ENCODE data around the gene RAP2A.

The RAP2A gene

GRCh38 chr13:97433727-97434396 lies at the start of gene RAP2A:
TSS of gene RAP2A (plus strand) at chr13:97434169. CDS start at chr13:97434471, 302 bp downstream.
- DNase-seq (ENCODE audit: low read depth, low spot score): peak; percentile 95

GRCh38 chr13:97384371-97384770 lies 49.6 kb upstream of the RAP2A start:
- no peak for DNase-seq (ENCODE audit: low read depth, low spot score)

- no peak for DNase-seq (ENCODE audit: low read depth, low spot score)
These were observed 48.8 kb upstream of the RAP2A start for GRCh38 chr13:97385146-97385545.

GRCh38 chr13:97385854-97386253 lies 48.1 kb upstream of the RAP2A start:
- no peak for DNase-seq (ENCODE audit: low read depth, low spot score)

- DNase-seq (ENCODE audit: low read depth, low spot score): no peak
These were observed 47.0 kb upstream of the RAP2A start for GRCh38 chr13:97386801-97387484.

GRCh38 chr13:97387485-97387839 lies 46.5 kb upstream of the RAP2A start:
- DNase-seq (ENCODE audit: low read depth, low spot score): no peak

GRCh38 chr13:97387890-97388289 lies 46.1 kb upstream of the RAP2A start:
- no peak for DNase-seq (ENCODE audit: low read depth, low spot score)

- DNase-seq (ENCODE audit: low read depth, low spot score): no peak
These were observed 45.6 kb upstream of the RAP2A start for GRCh38 chr13:97388373-97388772.

- no peak for DNase-seq (ENCODE audit: low read depth, low spot score)
These were observed 42.9 kb upstream of the RAP2A start for GRCh38 chr13:97390941-97391600.

GRCh38 chr13:97392020-97392419 lies 41.9 kb upstream of the RAP2A start:
- DNase-seq (ENCODE audit: low read depth, low spot score): no peak

GRCh38 chr13:97394542-97394941 lies 39.4 kb upstream of the RAP2A start:
- DNase-seq (ENCODE audit: low read depth, low spot score): no peak

GRCh38 chr13:97395447-97396136 lies 38.4 kb upstream of the RAP2A start:
- DNase-seq (ENCODE audit: low read depth, low spot score): no peak

- no peak for DNase-seq (ENCODE audit: low read depth, low spot score)
These were observed 36.7 kb upstream of the RAP2A start for GRCh38 chr13:97397267-97397666.

GRCh38 chr13:97401421-97401820 lies 32.5 kb upstream of the RAP2A start:
- DNase-seq (ENCODE audit: low read depth, low spot score): no peak

GRCh38 chr13:97403893-97404750 lies 29.8 kb upstream of the RAP2A start:
- DNase-seq (ENCODE audit: low read depth, low spot score): no peak

- no peak for DNase-seq (ENCODE audit: low read depth, low spot score)
These were observed 26.4 kb upstream of the RAP2A start for GRCh38 chr13:97407540-97407939.

GRCh38 chr13:97408938-97409337 lies 25.0 kb upstream of the RAP2A start:
- DNase-seq (ENCODE audit: low read depth, low spot score): no peak

- DNase-seq (ENCODE audit: low read depth, low spot score): no peak
These were observed 22.0 kb upstream of the RAP2A start for GRCh38 chr13:97411984-97412383.

GRCh38 chr13:97413694-97414093 lies 20.3 kb upstream of the RAP2A start:
- DNase-seq (ENCODE audit: low read depth, low spot score): no peak

- DNase-seq (ENCODE audit: low read depth, low spot score): no peak
These were observed 19.6 kb upstream of the RAP2A start for GRCh38 chr13:97414392-97414791.

- no peak for DNase-seq (ENCODE audit: low read depth, low spot score)
These were observed 16.3 kb upstream of the RAP2A start for GRCh38 chr13:97417698-97418097.
